LHCN-M2 (cell line): Measurements from ENCODE around the gene VAV2. TPM values are rescaled to one million over a fixed set of nuclear protein-coding genes. Genes with fewer than 3 reads are reported as not detected.

Source experiments
- DNase-seq: peaks from one replicate; pipeline ENCODE4 v3.0.0-alpha.2; 2012; ENCODE audit warnings: low read depth
- polyA plus RNA-seq: library from polyadenylated mRNA; unstranded; fragments of >200 nt; gene quantifications from one replicate; pipeline ENCODE4 v1.2.1, GENCODE V29; 2012; ENCODE audit warnings: missing spikeins
- total RNA-seq: library from RNA; depleted of rRNA; stranded (reverse); fragments of >200 nt; gene quantifications from 2 replicates; pipeline ENCODE4 v1.2.3, GENCODE V29; 2014; rRNA removed

The VAV2 gene
- 9.9 and 13.0 TPM in 2 replicates for total RNA-seq
- 12.1 TPM for polyA plus RNA-seq

DNA sequence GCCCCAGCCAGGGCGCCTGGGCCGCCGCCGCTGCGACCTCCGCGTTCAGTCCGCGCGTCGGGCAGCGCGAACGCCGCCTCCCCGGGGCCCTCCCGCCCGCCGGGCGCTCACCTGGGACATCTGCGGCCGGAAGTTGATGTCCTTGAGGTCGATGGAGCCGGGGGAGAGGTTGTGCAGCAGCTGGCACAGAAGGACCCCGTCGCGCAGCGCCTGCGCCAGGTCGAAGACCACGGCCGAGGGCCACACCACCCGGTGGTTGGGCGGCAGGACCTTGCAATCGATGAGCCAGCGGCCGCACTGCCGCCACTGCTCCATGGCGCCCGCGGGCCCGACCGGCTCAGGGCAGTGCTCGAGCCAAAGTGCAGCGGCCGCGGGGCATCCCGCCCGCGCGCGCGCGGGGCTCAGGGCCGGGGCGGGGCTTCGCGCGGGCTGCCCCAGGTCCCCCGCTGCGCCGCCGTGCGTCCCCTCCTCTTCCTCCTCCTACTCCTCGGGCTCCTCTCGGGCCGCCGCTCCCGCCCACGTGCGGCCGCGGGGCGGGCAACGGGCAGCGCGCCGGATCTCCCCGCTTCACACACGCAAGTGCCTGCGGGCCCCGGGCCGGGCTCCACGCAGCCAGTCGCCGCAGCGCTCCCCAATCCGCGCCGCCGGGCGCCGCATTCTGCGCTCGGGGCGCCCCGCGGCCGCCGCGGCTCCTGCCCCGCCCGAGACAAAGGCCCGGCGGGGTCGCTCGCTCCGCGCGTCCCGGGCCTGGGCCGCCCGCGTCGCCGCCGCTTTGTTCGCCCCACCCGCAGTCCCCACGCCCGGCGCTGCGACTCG lies at the start of gene VAV2:
VAV2 (minus strand) TSS at position 361 of the 816 bp plus-strand sequence; CDS start at position 315, 46 bp downstream.
- DNase-seq, result peak; percentile 41

DNA sequence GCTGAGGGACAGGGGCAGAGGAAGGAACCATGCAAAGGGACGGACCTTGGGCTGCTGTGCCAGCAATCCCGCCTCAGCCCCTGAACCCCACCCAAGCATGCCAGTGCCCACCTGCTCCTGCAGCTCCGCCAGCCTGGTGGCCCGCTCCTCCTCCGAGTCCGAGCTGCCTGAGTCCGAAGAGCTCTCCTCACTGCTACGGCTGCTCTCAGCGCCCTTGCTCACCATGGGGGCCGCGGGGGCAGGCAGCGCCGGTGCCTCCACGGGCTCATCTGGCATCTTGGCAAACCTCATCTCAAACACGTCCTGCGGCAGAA lies 49.5 kb upstream of the VAV2 start:
- no peak for DNase-seq

DNA sequence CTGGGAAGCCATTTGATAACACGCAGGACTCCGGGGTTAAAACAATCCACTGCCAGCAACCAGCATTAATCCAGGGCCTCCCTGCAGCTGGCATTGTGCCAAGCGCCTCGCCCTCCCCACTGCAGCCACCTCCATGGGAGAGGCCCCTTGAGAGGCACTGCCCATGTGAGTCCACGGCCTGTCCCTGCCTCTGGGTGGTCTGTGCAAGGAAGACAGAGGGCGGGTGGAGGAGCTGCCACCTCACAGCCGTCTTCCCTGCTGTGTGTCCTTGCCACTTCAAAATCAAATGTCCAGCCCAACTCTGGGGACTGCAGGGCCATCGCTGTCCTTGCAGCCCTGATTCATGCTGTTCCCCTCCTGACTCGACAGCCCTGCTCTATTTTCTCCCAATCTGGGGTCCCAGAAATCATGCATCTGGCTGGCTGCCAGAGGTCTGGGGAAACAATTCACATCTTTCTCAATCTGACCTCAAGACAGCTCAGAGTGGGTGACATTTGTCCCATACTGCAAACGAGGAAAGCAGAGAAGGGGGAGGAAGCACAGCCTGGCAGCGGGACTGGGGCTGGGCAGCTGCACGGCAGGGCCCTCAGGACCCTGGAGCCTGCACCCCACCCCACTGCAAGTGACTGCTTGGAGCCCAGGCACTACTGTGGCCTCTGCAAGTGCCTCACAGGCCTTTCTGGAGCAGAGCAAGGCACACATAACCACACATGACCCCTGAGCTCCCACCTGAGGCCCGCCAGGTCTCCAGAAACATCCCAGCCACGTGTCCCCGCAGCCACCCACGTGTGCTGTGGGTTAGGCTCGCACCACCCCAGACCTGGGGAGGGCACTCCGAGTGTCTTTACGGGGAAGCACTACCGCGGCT lies 48.9 kb upstream of the VAV2 start:
- DNase-seq, result no peak

DNA sequence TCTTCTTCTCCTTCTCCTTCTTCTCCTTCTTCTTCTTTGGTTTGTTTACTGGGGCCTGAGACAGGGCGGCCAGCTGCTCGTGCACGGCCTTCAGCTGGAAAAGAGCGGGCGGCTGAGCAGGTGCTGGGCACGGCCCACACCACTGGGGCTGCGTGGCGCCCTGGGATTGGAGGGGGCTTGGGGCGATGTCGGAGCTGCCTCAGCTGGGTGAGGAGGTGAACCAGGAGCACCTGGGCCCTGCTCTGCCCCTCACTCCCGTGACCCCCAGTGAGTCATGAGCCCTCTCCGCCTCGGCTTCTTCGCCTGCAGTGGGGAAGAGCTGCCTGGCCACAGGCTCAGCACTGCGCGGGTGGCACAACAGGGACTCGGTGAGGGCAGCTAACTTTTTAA lies 48.0 kb upstream of the VAV2 start:
- no peak for DNase-seq

DNA sequence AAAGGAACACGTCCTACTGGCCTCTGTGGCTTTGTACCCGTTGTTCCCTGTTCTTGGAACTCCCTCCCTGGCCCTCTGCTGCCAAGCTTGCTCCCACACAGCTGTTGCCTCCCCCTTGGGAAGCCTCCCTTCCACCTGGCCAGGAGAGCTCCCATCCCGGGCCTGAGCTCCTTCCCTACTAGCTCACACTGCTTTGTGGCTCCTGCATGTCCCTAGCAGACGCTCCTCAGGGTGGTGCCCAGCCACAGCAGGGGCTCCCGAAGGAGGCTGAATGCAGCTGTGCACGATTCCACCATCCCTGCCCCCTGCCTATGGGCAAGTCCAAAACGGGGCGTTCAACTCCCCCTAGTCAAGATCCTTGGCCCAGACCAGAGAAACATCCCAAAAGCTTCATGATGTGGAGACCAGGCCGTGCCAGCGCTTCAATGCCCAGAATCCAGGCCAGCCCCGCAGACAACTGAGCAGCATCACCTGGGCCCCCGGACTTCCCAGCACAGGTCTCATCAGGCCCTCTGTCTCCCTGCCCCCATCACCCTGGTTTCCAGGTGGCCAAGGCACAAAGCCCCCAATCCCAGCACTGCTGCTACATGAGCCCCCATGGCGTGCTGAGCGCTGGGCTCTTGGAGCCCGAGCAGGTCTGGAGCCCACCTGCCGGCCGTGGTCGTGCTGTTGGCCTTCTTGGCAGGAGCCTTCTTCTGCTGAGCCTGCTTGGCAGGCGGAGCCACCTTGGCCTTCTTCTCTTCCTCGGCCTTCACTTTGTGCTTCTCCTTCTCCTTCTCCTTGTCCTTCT lies 47.5 kb upstream of the VAV2 start:
- DNase-seq, result no peak

GRCh38 chr9:134037641-134038040 lies 45.5 kb upstream of the VAV2 start:
- DNase-seq, result no peak

- DNase-seq, result no peak
Measured at GRCh38 chr9:134036130-134036529, 44.0 kb upstream of the VAV2 start.

- no peak for DNase-seq
Measured at GRCh38 chr9:134035041-134036039, 43.2 kb upstream of the VAV2 start.

DNA sequence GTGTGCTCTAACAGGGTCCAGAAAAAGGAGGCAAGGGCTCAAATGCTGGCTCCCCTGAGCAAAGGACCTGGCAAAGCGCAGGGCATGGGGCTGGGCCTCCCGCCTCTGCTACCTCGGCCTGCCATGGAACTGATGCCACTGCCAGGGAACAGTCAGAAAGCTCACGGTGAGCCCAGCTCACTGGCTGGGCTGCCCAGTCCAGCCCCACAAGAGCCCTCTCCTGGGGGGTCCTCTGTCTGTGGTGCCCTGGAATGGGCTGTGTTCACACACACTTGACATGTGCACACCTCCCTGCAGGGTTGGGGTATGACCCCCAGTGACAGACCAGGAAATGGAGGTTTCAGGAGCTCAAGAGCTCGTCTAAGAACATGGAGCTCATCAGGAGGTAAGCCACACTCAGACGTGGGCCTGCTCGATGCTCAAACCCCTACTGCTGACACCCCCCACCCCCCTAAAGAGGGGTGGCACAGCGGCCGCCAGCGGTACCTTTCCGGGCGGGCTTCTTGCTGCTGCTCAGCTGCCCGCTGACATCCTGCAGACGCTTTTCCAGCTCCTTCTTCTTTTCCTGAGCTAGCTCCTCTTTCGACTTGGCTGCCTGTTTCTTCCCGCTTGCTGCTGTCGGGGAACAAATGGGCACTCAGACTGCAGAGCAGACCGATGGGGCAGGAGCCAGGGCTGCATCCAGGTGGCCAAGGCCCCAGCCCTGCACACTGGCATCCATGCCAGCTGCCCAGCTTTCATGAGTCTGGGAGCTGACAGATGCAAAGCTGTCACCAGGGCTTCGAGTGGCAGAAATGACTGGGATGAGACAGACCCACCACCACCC lies 42.3 kb upstream of the VAV2 start:
- DNase-seq, result no peak

DNA sequence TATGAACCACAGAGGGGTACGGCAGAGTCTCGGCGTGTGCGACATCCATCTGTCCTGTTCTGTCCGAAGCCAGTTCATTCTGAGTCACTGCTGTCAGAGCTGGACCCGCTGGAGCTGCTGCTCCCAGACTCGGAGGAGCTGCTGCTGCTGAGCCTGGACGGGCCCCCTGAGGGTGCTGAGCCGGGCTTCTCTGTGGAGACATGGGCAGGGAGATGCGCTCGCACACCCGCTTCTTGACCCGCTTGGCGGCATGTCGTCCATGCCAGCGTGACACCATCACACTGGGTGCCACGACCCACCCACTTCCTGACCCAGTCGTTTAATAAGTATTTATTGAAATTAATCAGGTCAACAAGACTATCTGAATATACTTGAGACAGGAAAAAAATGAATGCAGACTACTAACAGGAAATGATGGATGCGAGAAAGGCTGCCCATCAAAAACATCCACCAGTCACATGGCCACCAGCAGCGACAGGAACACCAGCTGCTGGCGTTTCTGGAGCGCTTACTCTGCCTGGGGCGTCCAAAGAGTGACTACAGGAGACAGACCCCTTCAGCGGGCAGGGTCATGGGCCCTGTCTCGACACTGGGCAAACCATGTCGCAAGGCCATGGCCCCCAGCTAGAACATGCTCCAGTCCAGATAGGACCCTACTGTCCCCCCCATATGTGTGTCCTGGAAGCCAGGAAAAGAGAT lies 41.5 kb upstream of the VAV2 start:
- no peak for DNase-seq

DNA sequence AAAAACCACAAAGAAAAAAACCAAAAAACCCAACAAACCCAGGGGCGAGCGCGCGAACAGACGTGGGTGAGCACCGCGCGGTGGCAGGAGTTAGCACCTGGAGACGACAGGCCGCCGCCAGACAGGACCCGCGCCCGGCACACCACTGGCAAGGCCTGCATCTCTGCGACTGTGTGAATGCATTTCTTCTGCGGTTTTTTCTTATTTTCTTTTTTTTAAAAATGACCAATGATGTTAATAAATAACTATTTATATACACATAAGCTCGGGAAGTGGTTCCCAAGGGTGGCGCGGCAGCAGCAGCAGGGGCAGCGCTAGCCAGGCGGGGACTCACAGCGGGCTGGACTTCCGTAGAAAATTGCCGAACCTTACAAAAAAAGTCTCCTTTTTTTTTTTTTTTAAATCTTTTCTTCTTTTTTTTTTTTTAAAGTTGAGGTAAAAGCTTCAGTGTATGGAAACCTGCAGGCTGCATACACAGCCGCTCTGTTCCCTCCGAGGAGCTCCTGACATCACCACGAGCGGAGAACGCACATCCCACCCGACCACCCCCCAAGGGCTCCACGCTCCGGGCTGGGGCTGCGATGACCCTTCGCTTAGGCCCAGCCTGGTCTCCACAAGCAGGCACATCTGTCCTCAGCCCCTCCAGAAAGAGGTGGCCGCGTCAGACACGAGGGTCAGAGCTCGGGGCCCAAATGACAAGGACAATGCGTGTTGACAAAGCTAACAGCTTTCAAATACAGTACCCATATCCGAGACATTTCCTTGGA lies 40.5 kb upstream of the VAV2 start:
- DNase-seq, result no peak

DNA sequence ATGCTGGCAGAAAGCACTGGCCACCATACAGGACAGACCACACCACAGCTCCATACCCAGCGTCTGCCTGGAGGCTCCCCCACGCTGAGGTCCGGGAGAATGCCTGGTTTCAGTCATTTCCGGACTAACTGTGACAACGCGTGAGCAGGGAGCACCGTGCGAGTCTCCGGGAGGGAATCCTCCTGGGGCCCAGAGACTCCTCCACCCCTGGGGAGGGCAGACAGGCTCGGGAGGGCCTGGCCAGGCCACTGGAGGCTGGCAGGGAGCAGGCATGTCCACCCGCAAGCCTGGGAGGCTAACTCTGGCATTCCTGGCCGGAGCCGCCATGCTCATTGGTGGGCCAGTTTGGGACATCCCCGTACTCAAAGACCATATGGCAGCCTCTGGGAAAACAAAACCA lies 39.7 kb upstream of the VAV2 start:
- no peak for DNase-seq

- DNase-seq, result no peak
Measured at GRCh38 chr9:134030821-134031470, 38.8 kb upstream of the VAV2 start.

DNA sequence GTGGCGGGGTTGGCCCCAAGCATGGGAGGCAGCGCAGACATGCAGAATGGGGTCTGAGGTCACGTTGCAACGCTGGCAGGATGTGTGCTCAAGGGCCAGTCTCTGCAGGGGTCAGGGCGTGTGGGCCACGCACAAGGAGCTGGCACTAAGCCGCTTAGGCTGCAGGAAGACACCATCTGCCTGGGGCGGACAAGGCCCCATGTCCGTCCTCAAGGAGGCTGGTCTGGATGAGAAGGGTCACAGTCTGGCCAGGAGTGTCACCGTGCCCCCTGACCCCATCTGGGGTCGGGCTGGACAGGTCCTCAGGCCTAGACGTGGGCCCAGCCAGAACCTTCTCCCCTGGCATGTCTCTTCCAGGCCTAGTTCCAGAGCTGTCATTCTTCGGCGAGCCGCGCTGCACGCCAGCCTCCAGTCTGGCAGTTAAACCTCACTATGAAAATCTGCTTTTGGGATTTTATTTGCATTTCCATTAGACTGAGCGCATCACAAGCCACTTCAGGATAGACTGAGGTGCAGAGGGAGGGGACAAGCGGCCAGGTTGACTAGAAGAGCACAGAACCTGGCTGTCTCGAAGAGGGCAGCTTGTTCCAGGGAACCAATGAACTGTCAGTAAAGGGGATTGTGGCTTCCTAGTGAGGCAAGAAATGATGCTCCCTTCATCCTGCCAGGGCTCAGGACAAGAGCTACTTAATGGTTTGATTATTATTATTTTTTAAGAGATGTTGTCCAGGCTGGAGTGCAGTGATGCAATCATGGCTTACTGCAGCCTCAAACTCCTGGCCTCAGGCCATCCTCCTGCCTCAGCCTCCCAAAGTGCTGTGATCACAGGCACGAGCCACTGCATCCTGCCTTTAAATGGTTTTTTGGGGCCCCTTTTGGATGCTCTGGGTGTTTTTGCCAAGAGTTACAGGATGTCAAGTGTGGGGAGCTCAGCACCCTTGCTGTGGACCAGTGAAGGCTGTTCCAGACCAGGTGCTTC lies 37.4 kb upstream of the VAV2 start:
- DNase-seq, result no peak

DNA sequence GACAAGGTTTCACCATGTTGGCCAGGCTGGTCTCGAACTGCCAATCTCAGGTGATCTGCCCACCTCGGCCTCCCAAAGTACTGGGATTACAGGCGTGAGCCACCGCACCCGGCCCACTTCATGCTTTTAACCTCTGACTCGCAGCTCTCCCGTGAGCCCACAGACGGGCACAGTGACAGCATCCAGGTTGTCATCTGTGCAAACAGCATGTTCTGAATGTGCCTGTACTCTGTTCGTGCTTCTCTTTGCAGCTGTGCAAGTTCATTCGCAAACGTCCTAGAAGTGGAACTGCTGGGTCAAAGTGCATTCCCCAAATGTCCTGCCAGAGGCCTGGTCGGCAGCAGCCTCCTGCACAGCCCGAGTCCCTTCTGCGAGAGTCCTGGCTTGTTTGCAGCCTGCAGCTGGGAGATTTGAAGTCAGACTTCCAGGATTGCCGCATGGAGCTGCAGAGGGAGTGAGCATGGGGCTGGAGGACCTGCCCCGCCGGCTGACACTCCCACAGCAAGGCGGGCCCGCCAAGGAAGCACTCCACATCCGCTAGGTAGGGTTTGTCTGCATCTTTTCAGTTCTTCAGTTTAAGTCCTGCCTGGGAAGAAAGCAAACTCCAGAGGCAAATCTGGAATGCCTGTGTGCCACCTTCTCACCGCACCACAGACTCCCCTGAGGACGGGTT lies 36.6 kb upstream of the VAV2 start:
- no peak for DNase-seq

DNA sequence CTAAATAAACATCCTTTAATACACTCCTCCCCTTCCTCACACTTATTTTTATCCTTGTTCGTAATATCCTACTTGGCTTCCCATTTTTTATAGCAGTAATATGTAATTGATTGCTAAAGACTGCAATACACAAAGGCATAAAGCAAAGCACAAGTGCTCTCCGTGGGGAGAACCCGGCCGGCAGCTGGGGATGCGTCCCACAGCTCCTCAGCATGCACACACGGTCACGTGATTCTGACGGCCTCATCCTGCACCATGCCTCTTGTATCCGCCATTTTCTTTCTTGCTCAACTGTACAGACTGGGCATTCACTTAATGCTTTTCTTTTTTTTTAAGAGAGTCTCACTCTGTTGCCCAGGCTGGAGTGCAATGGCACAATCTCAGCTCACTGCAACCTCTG lies 36.0 kb upstream of the VAV2 start:
- no peak for DNase-seq
